Femur (tissue), 1 donor: ENCODE data around the gene KLF9.
"Not testable (repeated sequence)": the region's sequence is repeated elsewhere in the genome, so short reads cannot be mapped to it uniquely, and the experiment has no call there.

ENCODE experiments used
- DNase-seq: peaks from one replicate; pipeline ENCODE4 v3.0.0-alpha.2; 2017

KLF9 gene

DNA sequence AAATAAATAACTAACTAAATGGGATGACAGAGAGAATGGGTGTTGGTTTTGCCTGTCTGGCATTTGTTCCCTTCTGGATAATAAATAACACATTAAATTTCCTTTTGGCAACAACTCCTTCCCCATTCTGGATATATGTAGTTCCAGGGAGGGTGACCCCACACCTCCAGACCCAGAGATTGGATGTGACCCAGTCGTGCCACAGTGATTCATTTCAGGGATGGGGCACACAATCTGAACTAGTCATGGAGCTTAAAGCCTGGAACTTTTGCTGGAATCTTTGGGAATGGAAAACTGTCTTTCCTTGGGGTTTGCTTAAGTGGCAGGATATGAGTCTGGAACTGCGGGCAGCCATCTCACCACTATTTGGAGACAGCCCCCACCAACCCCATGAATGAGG is 11.3 kb downstream of the KLF9 start:
- DNase-seq = no peak

DNA sequence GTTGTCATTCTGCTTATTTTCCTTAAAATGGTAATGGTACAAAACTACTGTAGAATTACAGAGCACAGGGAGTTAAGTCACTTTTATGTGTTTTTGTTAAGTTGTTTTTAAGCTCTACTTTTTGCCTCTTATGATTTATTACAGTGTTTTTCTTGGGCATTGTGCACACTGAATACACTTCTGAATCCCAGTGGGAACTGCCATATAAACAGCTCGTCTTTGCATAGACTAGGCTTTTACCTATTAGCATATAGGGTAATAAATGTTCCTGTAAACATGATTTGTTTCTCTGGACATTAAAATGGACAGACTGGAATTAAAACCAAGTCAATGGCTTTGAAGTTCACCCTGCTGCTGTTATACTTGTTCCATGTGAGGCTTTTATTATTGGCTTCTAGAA is 12.2 kb downstream of the KLF9 start:
- no peak for DNase-seq

DNA sequence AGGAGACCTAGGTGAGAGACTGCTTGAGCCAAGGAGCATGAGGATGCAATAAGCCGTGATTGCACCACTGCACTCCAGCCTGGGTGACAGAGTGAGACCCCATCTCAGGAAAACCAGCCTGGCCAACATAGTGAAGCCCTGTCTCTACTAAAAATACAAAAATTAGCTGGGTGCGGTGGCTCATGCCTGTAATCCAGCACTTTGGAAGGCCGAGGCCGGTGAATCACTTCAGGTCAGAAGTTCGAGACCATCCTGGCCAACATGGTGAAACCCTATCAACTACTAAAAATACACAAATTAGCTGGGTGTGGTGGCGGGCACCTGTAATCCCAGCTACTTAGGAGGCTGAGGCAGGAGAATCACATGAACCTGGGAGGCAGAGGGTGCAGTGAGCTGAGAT is 13.2 kb downstream of the KLF9 start:
- DNase-seq = not testable (repeated sequence)

DNA sequence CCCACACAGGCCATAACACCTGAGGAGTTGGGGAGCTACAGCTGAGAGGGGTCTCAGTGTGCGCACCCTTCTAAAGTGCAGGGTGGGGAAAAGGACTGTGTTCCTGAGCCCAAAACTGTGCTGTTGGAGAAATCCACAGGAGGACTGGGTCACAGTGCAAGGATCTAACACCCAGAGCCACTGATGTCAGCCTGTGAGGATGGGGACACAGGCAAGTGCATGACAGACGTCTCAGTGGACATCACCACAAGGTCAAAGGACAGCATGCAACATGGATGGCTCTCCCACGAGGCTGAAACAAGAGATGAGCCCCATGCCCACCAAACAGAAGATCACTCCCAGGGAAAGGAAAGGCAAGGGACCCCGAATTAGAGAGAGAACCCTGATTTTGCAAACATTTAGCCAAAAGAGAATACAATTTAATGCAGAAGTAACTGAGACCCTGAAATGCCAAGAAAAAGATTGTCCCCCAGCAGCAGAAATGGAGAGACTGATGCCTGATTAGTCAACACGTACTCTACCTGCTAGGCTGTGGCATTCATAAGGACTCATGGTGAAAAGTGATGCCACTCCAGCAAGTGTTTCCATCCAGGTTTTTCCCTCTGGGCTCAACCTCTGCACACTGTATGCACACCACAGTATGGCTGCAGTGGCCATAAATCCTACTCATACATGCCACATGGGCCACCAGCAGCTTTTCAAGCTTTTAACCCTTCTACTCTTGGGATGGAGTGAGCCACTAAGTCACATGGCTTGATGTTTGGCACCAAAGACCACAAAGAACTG is 14.2 kb downstream of the KLF9 start:
- DNase-seq = no peak

DNA sequence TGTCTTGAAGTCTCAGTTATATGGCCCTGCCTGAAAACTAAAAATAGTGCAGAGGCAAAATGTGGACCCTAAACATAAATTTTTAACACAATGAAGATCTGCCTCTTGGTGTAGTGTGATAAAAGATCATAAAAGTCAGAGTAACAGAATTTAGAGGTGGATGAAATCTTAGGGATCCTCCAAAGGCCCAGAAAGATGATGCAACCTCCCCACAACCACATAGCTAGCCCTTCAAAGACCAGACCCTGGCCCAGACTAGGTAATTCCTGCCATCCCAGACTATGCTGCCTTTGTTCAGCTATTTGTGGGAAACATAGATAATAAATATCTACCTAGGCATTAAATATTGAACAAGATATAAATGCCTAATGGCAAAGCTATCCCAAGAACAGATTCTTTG is 15.3 kb downstream of the KLF9 start:
- no peak for DNase-seq

DNA sequence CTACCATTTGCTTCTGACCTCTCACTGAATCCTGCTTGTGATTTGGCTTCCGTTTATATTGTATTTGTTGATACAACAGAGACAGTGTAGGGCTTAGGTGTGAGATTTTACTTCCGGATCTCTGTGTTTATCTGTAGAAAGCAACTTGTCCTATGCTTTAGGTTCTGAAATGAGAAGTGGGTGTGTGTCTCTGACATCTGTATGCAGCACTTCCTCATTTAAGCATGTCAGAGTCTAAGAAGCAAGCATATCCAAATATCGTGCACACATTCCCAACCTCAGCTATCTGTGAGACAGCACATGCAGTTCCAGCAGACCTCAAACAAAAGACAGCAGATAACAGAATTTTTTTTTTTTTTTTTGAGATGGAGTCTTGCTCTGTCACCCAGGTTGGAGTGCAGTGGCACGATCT is 16.3 kb downstream of the KLF9 start:
- DNase-seq = no peak

DNA sequence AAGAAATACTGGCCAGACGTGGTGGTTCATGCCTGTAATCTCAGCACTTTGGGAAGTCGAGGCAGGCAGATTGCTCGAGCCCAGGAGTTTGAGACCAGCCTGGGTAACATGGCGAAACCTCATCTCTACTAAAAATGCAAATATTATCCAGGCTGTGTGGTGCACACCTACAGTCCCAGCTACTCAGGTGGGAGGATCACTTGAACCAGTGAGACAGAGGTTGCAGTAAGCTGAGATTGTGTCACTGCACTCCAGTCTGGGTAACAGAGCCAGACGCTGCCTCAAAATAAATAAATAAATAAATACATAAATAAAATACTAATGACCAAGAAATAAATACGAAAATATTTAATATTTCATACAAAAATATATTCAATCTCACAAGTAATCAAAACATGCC is 18.8 kb downstream of the KLF9 start:
- no peak for DNase-seq

DNA sequence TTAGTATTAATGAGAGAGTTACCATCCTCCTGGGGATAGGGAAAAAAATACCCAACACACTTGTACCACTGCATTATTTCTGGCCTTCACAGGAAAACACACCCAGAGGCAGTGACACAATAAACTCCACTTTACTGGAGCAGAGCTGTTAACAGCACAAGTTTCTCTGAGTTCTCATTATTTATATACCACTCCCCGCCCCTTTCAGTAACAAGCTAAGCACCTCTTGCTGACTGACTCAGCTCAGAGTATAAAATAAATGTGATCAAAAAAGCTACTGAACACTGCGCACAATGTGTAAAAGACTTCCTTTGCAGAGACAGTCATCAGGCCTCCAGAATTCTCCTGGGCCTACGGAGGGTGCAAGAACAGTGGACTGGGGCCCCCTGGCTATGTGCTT is 21.6 kb downstream of the KLF9 start:
- DNase-seq = no peak

DNA sequence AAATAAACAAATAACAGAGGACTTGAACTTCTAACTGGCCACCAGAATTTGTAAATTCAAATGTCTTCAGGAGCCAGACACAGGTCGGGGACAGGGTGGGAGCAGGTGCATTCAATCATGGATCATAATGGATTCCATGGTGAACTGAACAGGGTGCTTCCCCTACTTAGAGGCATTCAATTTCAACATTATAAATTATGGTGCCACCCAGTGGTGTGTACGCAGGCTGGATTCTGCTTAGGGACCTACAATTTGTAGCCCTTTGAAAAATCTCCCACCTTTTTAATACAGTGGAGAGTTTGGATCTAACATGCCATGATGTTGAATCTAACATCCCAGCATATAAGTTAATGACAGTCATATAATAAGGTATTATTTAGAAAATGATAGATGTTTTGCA is 22.3 kb downstream of the KLF9 start:
- DNase-seq = no peak

DNA sequence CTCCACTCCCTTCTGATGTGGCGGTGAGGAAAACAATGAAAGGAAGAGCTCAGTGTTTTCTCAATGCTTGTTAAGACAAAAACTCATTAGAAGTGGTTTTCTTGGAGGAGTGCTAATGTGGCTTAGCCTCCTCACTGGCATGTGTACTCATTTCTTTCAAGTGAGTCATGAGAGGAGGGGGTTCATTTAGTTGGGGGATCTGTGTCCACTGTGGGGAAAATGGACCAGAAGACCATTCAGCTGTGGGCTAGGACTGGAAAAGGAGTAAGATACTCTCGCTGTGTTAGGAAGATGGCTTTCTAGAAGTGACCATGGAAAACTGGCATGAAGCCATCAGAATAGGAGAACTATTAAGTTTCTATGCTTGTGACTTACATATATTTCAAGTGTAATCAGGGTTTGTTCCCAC is 23.5 kb downstream of the KLF9 start:
- DNase-seq = no peak

DNA sequence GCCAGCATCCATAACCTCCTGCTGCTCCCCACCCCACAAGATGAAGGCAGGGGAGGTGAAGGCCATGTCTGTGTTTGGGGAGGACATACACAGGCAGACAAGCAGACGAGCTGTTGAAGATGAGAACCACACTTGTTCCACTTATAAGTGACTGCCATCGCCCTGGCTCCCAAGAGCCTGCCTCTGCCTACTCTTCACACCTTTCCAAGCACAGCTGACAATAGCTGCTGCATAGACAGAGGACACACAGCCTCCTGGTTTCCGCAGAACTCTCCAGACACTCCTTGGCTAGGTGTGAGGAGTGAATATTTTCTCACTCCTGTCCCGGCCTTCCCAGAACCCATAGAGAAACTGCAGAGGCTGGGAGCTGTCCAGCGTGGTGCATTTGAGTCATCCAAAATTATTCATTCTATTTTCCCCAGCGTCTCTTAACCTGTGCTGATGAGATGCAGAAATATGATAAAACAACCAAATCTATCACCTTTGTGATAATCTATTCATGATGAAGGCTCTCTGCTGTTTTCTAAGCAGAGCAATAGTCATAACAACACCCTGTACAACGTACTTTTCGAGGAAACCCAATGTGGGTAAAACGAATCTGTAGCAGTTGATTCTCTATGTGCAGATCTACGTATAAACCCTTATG is 24.7 kb downstream of the KLF9 start:
- DNase-seq = peak; percentile 49

DNA sequence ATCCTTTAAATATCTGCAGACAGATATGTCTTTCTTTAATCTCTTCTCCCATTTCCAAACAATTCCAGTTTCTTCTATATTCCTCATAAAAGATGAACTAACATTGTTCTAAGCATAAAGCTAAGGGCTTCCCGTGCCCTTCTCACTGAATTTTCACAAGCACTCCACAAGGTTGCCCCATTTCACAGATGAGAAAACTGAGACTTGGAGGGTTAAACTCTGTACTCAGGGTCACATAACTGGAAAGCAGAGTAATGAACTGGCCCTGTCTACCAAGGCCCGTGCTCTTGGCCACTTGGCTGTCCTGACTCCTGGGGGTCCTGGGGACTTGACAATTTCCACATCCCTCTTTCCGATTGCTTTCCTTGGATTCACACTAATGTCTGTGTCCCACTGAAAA is 25.3 kb downstream of the KLF9 start:
- DNase-seq = no peak

DNA sequence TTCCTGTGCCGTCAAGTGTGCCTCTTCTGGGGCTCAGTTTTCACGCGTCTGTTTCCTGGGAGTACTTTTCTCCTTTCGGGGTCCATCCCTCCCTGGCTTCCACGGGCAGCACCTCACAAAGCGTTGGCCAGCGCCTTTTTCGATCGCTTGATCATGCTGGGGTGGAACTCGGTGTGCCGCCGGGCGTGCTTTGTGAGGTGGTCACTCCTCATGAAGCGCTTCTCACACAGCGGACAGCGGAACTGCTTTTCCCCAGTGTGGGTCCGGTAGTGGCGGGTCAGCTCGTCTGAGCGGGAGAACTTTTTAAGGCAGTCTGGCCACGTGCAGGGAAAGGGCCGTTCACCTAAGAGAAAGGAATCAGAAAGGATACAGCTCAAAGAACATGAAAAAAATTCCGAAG is 26.8 kb downstream of the KLF9 start:
- no peak for DNase-seq

DNA sequence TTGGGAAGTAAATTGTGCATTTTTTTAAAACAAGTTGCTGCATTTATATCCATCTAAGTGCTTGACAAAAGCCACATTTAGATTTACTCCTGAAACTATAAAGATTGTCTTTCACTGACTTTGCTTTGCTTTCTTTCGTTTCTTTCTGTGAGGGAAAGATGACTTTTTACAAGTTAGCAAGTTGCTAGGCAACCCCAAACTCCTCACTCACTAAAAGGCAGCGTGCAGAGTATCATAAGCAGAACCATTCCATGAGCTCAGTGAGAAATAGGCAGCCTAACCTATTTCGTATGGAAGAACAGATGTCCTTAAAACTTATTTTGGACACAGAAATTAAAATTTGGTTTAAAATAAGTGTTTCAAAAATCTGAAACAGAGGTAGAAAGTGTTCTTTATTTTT is 29.0 kb downstream of the KLF9 start:
- no peak for DNase-seq

DNA sequence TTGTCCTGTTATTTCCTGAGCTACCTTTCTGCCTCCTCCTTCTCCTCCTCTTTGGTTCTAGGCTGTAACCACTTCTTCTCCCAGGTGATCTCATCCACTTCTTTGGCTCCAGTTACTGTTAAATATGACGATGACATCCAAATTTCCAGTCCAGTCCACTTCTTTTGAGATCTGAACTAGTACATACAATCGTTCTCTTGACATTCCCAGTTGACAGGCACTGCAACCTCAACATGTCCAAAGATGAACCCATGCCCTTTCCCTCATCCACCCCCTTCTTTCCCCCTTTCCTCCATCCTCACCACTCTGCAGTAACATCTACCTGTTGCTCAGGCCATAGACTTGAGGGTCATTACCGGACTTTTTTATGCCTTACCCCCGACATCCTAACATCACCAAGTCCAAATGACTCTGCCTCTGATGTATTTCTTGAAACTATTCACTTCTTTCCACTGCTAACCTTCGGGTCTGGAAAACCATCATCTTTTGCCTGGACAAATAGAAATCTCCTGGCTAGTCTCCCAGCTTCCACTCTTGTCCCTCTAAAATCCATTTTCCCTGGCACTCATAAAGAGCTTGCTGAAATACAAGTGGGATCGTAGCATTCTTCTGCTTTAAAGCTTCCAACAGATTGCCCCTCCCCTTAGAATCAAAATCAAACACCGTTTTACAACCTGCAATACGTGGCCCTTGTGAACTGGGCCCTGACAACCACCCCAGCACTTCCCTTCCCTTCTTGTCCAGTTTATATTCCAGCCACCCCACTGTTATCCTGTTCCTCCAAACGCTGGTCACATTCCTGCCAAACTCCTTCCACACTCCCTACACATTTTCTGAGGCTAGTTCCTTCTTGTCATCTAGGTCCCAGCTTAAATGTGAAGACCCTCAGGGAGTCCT is 31.5 kb downstream of the KLF9 start:
- DNase-seq = no peak

DNA sequence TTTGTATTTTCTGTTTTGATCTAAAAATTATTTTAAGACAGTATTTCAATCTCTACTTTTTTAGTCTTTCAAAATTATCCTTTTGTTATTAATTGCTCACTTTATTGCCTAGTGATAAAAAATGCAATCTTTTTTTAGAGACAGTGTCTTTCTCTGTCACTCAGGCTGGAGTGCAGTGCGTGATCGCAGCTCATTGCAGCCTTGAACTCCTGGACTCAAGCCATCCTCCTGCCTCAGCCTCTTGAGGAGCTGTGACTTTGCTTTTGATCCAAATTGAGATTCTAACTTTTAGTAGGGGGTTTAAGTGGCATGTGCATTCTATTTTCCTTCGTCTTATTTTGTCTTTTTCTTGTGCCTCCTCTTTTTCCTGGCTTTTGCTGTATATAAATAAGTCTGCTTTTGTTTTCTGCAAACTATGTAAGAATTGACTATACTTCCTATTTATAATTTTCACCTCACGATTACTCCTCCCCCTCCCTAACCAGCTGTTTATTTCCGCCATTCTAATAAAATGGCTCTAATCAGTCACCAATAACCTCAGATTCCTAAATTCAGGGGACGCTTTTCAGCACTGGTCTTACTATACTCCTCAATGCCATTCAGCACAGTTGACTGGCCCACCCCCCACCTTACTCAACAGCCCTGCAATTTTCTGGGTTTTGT is 32.3 kb downstream of the KLF9 start:
- no peak for DNase-seq

DNA sequence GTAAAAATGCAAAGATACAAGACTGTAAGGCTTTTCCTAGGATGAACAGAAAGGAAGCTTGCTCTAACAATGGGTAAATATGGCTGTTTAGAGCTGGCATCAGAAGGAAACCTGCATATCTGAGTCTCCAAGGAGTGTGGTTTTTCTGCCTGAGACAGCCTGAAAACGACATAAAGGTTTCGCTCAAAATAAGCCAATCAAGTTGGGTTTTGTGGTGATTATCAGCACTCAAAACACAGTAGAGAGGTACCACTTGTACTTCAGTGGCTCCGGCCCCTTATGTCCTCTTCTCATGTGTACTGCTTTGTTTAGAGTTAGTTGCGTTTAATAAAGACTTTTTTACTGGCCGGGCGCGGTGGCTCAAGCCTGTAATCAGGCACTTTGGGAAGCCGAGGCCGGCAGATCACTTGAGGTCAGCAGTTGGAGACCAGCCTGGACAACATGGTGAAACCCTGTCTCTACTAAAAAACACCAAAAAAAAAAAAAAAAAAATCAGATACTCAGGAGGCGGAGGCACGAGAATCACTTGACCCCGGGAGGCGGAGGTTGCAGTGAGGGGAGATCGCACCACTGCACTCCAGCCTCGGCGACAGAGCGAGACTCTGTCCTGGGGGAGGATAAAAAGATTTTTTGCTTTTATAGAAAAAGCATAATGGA is 39.4 kb downstream of the KLF9 start:
- DNase-seq = no peak

DNA sequence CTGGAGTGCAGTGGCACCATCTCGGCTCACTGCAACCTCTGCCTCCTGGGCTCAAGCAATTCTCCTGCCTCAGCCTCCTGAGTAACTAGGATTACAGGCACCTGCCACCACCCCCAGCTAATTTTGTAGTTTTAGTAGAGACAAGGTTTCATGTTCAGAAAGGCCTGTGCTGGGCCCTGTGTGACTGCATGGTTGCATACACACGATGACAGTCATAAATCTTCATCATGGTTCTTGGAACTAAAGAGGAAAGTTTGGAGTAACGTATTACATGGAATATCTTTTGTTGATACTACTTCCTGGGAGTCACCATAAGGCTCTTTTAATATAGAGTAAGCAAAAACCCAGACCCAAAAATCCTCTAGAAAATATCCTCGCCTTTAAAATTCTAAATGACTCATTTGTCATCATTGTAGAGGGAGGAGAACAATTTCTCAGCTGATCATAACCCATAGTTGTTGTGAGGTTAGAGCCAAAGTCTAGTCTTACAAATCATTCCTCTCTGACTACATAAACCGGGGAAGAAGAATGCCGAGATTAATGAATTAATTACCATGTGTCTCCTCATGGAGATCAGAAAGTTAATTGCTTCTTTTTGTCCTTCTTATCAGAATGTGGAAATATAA is 47.0 kb downstream of the KLF9 start:
- DNase-seq = no peak

DNA sequence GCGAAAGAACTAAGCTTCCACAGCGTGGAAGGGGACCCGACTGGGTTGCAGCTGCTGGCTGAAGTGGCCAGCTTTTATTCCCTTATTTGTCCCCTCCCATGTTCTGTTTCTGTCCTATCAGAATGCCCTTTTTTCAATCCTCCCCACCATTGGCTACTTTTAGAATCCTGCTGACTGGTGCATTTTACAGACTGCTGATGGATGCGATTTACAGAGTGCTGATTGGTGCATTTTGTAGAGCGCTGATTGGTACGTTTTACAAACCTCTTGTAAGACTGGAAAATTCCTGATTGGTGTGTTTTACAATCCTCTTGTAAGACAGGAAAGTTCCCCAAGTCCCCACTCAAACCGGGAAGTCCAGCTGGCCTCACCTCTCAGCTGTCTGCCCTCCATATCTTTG is 50.7 kb downstream of the KLF9 start:
- DNase-seq = no peak

DNA sequence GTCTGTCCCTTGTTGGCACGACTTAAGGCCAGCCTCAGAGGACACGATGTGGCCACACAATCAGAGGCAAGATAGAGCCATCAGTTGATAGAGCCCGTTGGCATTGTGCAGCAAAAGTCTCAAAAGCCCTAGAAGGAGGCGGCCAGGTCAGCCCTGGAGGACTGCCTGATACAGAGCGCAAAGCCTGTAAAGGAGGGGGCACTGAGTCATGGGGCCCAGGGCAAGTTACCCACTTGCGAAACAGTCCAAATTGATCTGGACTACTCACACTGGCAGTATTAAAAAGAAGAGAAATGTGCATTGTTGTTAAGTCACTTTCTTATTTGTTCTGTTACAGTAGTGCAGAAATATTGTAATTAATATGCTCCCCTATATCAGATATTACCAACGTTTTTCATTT is 51.5 kb downstream of the KLF9 start:
- no peak for DNase-seq

DNA sequence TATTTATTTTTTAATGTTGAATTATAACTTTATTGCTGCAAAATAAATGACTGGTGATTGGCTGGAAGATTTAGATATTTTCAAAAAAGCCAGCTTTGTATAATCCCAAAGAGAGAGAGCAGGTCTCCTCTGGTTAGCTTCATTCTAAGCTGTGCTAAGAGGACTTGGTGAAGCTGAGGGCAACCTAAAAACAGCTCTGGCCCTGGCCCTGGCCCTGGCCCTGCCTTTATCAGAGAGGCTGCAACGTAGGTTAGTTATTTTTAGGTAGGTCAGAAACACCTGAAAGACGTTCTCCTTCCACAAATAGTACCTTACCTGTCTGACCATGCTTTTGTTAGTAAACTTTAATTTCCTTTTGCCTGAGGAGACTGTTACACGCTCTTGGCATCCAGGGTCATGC is 58.7 kb downstream of the KLF9 start:
- DNase-seq = no peak

DNA sequence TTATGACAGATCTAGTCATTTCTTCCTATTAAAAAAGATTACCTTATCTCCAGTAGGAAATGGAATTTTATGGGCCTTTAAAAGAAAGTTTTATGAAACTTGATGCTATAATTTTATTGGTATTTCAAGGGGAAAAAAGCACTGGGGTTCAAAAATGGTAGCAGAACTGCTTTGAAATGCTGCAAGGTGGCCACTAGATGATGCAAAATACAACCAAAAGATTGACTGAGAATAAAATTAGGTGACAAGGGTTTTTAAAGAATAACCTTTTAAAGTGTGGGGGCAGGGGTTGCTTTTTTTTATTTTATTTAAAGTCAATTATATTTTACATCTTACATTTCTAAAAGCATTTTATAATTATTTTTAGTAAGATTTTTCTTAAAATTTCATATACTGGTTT is 61.7 kb downstream of the KLF9 start:
- DNase-seq = no peak
